Fibroblast of lung (primary cell): ENCODE data around the gene IGLON5. TPM values are rescaled to one million over a fixed set of nuclear protein-coding genes. Genes with fewer than 3 reads are reported as not detected.

ENCODE experiments used
- DNase-seq, 2 donors: peaks; one replicate each; pipeline versions ENCODE4 v3.0.0 to v3.0.0-alpha.2; 2010; ENCODE audit warnings: low read depth in 2 of 2
- H2AFZ ChIP-seq: 2 replicates; pipeline ENCODE4 v1.5.1; 2012; ENCODE audit warnings: low read length, control low read depth, inconsistent platforms
- H3K27ac ChIP-seq: 2 replicates; pipeline ENCODE4 v1.5.1; 2011; ENCODE audit warnings: low read length, control low read depth; ENCODE audit not compliant: insufficient read depth
- H3K27me3 ChIP-seq: 2 replicates; pipeline ENCODE4 v1.5.1; 2011; ENCODE audit warnings: mild to moderate bottlenecking, low read length; ENCODE audit not compliant: control insufficient read depth, insufficient read depth
- H3K36me3 ChIP-seq: 2 replicates; pipeline ENCODE4 v1.5.1; 2011; ENCODE audit warnings: low read length; ENCODE audit not compliant: control insufficient read depth, insufficient read depth
- H3K4me1 ChIP-seq: 2 replicates; pipeline ENCODE4 v1.5.1; 2011; ENCODE audit warnings: low read length; ENCODE audit not compliant: control insufficient read depth, insufficient read depth; ENCODE audit errors: extremely low read depth
- H3K4me2 ChIP-seq: 2 replicates; pipeline ENCODE4 v1.5.1; 2011; ENCODE audit warnings: low read length, control low read depth; ENCODE audit not compliant: insufficient read depth; ENCODE audit errors: extremely low read depth
- H3K4me3 ChIP-seq, 4 experiments: fragments of 200-600 bp in 1 of 4; sonication (generic) in 1 of 4; replicated peaks in 1 of 4; 2 replicates each; pipeline ENCODE4 v1.5.1; 2011 to 2016; ENCODE audit warnings: low read length in 4 of 4, low read depth in 3 of 4, mild to moderate bottlenecking in 3 of 4, control low read depth in 2 of 4, inconsistent platforms in 1 of 4, mixed read lengths in 1 of 4; ENCODE audit not compliant: insufficient read depth in 1 of 4; ENCODE audit errors: control extremely low read depth in 1 of 4
- H3K79me2 ChIP-seq: 2 replicates; pipeline ENCODE4 v1.5.1; 2012; ENCODE audit warnings: mild to moderate bottlenecking, low read length, inconsistent platforms; ENCODE audit not compliant: control insufficient read depth, insufficient read depth
- H3K9ac ChIP-seq: 2 replicates; pipeline ENCODE4 v1.5.1; 2011; ENCODE audit warnings: mild to moderate bottlenecking, low read length, control low read depth; ENCODE audit not compliant: insufficient read depth
- H3K9me3 ChIP-seq: 2 replicates; pipeline ENCODE4 v1.5.1; 2012; ENCODE audit warnings: low read depth, low read length; ENCODE audit not compliant: control insufficient read depth, insufficient read depth
- H4K20me1 ChIP-seq: 2 replicates; pipeline ENCODE4 v1.5.1; 2011; ENCODE audit warnings: low read length; ENCODE audit not compliant: control insufficient read depth, insufficient read depth; ENCODE audit errors: extremely low read depth
- EZH2 ChIP-seq: IDR thresholded peaks from 2 replicates; pipeline ENCODE4 v1.5.1; 2012; ENCODE audit warnings: low read length, control low read depth, mild to moderate bottlenecking; ENCODE audit errors: missing control alignments
- polyA plus RNA-seq, 2 donors: library from polyadenylated mRNA; depleted of rRNA in 1 of 2; stranded (reverse) in 1 of 2; unstranded in 1 of 2; fragments of >200 nt; gene quantifications; 2 replicates each; pipeline ENCODE4 v1.2.1, GENCODE V29; 2011 to 2012; ENCODE audit warnings: missing spikeins in 1 of 2
- total RNA-seq: library from RNA; depleted of rRNA; stranded (reverse); fragments of >200 nt; gene quantifications from 2 replicates; pipeline ENCODE4 v1.2.1, GENCODE V29; 2014
- TF ChIP-seq, protein P1 (sequence below), 2 donors: IDR thresholded peaks in 1 of 2; conservative IDR thresholded peaks in 1 of 2; 1 replicate in 1 of 2; 2 replicates in 1 of 2; pipeline ENCODE4 v1.5.1; 2011 to 2012; ENCODE audit warnings: low read length in 2 of 2, control low read depth in 1 of 2, inconsistent platforms in 1 of 2, low read depth in 1 of 2, mild to moderate bottlenecking in 1 of 2

Gene IGLON5
- total and polyA plus RNA-seq, 2 donors (not counting 1 experiment from before 2014, with no cell fraction given), result not detected

DNA sequence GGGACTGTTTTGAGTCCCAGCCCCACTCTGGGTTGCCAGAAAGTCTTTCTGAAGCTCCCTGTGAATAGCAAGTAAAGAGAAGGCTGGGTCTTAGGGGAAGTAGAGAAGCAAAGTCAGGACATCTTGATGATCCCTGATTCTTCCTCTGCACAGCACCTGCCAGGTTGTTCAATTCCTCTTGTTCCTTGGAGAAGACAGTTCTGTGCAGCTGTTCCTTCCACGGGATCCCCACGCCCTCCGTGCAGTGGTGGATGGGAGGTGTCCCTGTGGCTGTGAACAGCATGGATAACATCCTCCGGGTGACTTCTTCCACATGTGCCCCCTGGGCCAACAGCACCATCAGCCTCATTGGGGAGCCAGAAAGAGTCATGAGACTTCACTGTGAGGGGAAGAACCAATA lies 29.1 kb upstream of the IGLON5 start:
- no peak overlapping the region for H3K9ac ChIP-seq
- no peaks in the 10 kb centered on the region for H3K27me3 ChIP-seq
- no peak for DNase-seq
- H3K4me2 ChIP-seq, result no peak overlapping the region
- TF ChIP-seq, protein P1, sequence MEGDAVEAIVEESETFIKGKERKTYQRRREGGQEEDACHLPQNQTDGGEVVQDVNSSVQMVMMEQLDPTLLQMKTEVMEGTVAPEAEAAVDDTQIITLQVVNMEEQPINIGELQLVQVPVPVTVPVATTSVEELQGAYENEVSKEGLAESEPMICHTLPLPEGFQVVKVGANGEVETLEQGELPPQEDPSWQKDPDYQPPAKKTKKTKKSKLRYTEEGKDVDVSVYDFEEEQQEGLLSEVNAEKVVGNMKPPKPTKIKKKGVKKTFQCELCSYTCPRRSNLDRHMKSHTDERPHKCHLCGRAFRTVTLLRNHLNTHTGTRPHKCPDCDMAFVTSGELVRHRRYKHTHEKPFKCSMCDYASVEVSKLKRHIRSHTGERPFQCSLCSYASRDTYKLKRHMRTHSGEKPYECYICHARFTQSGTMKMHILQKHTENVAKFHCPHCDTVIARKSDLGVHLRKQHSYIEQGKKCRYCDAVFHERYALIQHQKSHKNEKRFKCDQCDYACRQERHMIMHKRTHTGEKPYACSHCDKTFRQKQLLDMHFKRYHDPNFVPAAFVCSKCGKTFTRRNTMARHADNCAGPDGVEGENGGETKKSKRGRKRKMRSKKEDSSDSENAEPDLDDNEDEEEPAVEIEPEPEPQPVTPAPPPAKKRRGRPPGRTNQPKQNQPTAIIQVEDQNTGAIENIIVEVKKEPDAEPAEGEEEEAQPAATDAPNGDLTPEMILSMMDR (conservative IDR thresholded peaks at IDR 0.05 in 1 of 2, IDR thresholded peaks at IDR 0.05 in 1 of 2; ENCODE audit: low read depth in 1 of 2, low read length in 2 of 2), result no peak
- TF ChIP-seq EZH2, result no peak
- no peaks in the 10 kb centered on the region for H3K9me3 ChIP-seq
- H3K4me1 ChIP-seq, result no peaks in the 10 kb centered on the region
- H3K36me3 ChIP-seq, result no peaks in the 10 kb centered on the region
- no peak overlapping the region for H2AFZ ChIP-seq
- H3K79me2 ChIP-seq, result no peaks in the 10 kb centered on the region
- H4K20me1 ChIP-seq, result no peaks in the 10 kb centered on the region
- H3K27ac ChIP-seq, result no peak overlapping the region
- H3K4me3 ChIP-seq, result no peak overlapping the region

DNA sequence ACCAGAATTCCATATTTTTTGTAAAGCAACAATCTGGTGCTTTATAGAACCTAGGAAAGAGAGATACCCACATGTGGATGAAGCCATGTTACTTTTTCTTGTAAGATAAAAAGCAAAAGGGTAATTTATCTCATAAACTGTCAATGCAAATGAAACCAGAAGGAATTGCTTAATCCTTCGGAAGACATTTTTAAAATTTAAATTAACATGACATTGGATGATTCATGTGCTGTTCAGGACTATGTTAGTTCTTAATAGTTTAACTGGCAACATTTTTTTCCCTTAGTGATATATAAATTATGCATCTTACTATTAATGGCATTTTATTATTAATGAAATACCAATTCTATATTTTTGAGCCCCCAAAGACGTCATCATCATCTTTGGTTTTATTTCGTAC lies 25.8 kb upstream of the IGLON5 start:
- H3K27ac ChIP-seq, result no peak overlapping the region

DNA sequence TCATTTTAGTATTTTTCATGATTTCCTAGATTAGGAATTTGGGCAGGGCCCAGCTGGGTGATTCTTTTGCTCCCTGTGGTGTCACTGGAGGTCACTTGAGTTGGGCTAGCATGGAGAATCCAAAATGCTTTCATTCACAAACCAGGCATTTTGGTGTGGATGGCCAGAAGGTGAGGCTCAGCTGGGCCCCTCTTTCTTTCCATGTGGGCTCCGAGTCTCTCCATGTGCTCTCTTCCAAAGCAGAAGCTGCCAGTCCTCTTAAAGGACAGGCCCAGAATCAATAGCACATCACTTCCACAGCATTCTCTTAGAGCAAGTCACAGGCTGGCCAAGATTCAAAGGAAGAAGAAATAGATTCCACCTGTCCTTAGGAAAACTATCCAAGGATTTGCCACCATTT lies 21.8 kb upstream of the IGLON5 start:
- Histone ChIP-seq H3K36me3 (no peaks in the 10 kb centered on the region), H3K4me2 (no peak overlapping the region), H3K4me1 (no peaks in the 10 kb centered on the region), H3K9me3 (no peaks in the 10 kb centered on the region), H3K27ac (no peak overlapping the region), H3K9ac (no peak overlapping the region), H3K4me3 (no peak overlapping the region), H4K20me1 (no peaks in the 10 kb centered on the region), H3K79me2 (no peaks in the 10 kb centered on the region), H3K27me3 (no peaks in the 10 kb centered on the region), H2AFZ (no peak overlapping the region)
- no peak for DNase-seq
- no peak for TF ChIP-seq EZH2
- TF ChIP-seq, protein P1 (conservative IDR thresholded peaks at IDR 0.05 in 1 of 2, IDR thresholded peaks at IDR 0.05 in 1 of 2; ENCODE audit: low read depth in 1 of 2, low read length in 2 of 2), result no peak

More for the DNA sequence above, 25.8 kb upstream of the IGLON5 start:
- Histone ChIP-seq H3K4me1 (no peaks in the 10 kb centered on the region), H3K4me3 (no peak overlapping the region), H3K27me3 (no peaks in the 10 kb centered on the region), H2AFZ (no peak overlapping the region), H3K9ac (no peak overlapping the region), H4K20me1 (no peaks in the 10 kb centered on the region), H3K9me3 (no peaks in the 10 kb centered on the region), H3K36me3 (no peaks in the 10 kb centered on the region), H3K79me2 (no peaks in the 10 kb centered on the region), H3K4me2 (no peak overlapping the region)
- TF ChIP-seq EZH2, result no peak
- TF ChIP-seq, protein P1 (conservative IDR thresholded peaks at IDR 0.05 in 1 of 2, IDR thresholded peaks at IDR 0.05 in 1 of 2; ENCODE audit: low read depth in 1 of 2, low read length in 2 of 2), result no peak
- no peak for DNase-seq
